IPS-18a (cell line): ENCODE measurements around the gene TPP2.

Experiments used
- H3K27ac ChIP-seq: one replicate; pipeline ENCODE4 v1.5.1; 2013; ENCODE audit warnings: low read length
- H3K27me3 ChIP-seq: one replicate; pipeline ENCODE4 v1.6.1; 2013; ENCODE audit warnings: mild to moderate bottlenecking, low read length; ENCODE audit not compliant: control insufficient read depth, insufficient read depth
- H3K36me3 ChIP-seq: one replicate; pipeline ENCODE4 v1.6.1; 2013; ENCODE audit warnings: low read depth, low read length; ENCODE audit not compliant: control insufficient read depth
- H3K4me1 ChIP-seq: one replicate; pipeline ENCODE4 v1.6.1; 2013; ENCODE audit warnings: low read depth, low read length; ENCODE audit not compliant: control insufficient read depth
- H3K4me3 ChIP-seq: one replicate; pipeline ENCODE4 v1.5.1; 2013; ENCODE audit warnings: low read length
- H3K9ac ChIP-seq: one replicate; pipeline ENCODE4 v1.6.1; 2013; ENCODE audit warnings: mild to moderate bottlenecking, low read length, moderate library complexity
- H3K9me3 ChIP-seq: one replicate; pipeline ENCODE4 v1.6.1; 2013; ENCODE audit warnings: low read depth, low read length; ENCODE audit not compliant: control insufficient read depth

The TPP2 gene

GRCh38 chr13:102596147-102597028 lies at the start of gene TPP2:
TSS of gene TPP2 (plus strand) at chr13:102596986. CDS start at chr13:102597039, 53 bp downstream.
- Histone ChIP-seq H3K4me1 (peaks cover 7% of the 10 kb centered on the region), H3K4me3 (peak within 1 kb of the TSS; percentile 87), H3K36me3 (no peaks in the 10 kb centered on the region), H3K9ac (peak within 1 kb of the TSS; percentile 87), H3K27ac (peak within 1 kb of the TSS; percentile 81), H3K27me3 (no peaks in the 10 kb centered on the region), H3K9me3 (no peaks in the 10 kb centered on the region)

GRCh38 chr13:102548811-102549210 lies 48.0 kb upstream of the TPP2 start:
- Histone ChIP-seq H3K9ac (no peak overlapping the region), H3K27me3 (no peaks in the 10 kb centered on the region), H3K4me3 (no peak overlapping the region), H3K9me3 (no peaks in the 10 kb centered on the region), H3K27ac (no peak overlapping the region), H3K4me1 (no peaks in the 10 kb centered on the region), H3K36me3 (no peaks in the 10 kb centered on the region)

GRCh38 chr13:102550507-102550906 lies 46.3 kb upstream of the TPP2 start:
- H3K9ac ChIP-seq: no peak overlapping the region
- H3K27ac ChIP-seq: no peak overlapping the region
- H3K4me3 ChIP-seq: no peak overlapping the region

GRCh38 chr13:102555914-102556553 lies 40.8 kb upstream of the TPP2 start:
- H3K4me1 ChIP-seq: no peaks in the 10 kb centered on the region
- no peaks in the 10 kb centered on the region for H3K36me3 ChIP-seq
- no peaks in the 10 kb centered on the region for H3K9me3 ChIP-seq
- no peak overlapping the region for H3K9ac ChIP-seq
- H3K4me3 ChIP-seq: no peak overlapping the region
- H3K27me3 ChIP-seq: no peaks in the 10 kb centered on the region
- H3K27ac ChIP-seq: no peak overlapping the region

More at GRCh38 chr13:102550507-102550906, 46.3 kb upstream of the TPP2 start:
- Histone ChIP-seq H3K36me3 (no peaks in the 10 kb centered on the region), H3K9me3 (no peaks in the 10 kb centered on the region), H3K27me3 (no peaks in the 10 kb centered on the region), H3K4me1 (no peaks in the 10 kb centered on the region)

DNA sequence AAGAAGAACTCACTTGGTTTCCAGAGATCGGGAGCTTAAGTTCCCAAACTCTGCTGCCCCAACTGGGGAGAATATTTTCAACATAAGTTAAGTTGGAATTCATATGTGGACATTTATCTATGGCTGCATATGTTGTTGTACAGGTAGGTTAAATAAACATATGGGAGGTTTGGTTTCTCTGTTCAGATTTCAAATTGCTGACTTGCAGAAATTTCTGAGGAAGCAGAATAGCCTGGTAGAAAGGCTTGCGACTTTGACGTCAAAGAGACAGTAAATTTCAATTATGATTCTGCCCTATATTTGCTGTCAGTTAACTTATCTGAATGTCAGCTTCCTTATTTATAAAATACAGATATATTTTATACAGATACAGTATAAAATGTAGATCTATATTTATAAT lies 40.0 kb upstream of the TPP2 start:
- no peaks in the 10 kb centered on the region for H3K27me3 ChIP-seq
- no peaks in the 10 kb centered on the region for H3K36me3 ChIP-seq
- H3K27ac ChIP-seq: no peak overlapping the region
- H3K4me1 ChIP-seq: no peaks in the 10 kb centered on the region
- H3K9ac ChIP-seq: no peak overlapping the region
- no peaks in the 10 kb centered on the region for H3K9me3 ChIP-seq
- H3K4me3 ChIP-seq: no peak overlapping the region

DNA sequence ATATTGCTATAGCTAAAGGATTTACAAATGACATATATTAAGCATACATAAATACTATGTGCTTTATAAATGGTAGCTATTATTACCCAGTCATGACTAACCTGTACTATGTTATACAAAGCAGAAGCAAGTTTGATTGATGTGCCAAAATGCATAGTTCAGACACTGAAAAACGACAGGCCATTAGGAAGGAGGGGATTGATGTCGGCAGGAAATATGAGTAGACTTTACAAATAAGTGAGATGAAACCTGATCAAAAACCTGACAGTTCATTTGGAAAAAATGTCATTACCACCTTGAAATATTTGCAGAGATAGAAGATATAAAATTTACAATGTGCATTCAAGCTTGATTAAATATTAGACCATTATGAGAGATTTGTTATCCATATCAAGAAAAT lies 38.8 kb upstream of the TPP2 start:
- H3K9ac ChIP-seq: no peak overlapping the region

DNA sequence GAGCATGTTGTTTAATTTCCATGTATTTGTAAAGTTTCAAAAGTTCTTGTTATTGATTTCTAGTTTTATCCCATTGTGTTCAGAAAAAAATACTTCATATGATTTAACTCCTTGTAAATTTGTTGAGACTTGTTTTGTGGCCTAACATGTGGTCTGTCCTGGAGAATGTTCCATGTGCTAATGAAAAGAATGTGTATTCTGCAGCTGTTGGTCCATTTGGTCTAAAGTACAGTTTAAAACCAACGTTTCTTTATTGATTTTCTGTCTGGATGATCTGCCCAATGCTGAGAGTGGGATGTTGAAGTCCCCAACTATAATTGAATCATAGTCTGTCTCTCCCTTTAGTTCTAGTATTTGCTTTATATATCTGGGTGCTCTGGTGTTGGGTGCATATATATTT lies 34.9 kb upstream of the TPP2 start:
- H3K27ac ChIP-seq: no peak overlapping the region
- no peak overlapping the region for H3K9ac ChIP-seq
- no peaks in the 10 kb centered on the region for H3K4me1 ChIP-seq
- H3K9me3 ChIP-seq: no peaks in the 10 kb centered on the region
- H3K4me3 ChIP-seq: no peak overlapping the region
- no peaks in the 10 kb centered on the region for H3K27me3 ChIP-seq
- no peaks in the 10 kb centered on the region for H3K36me3 ChIP-seq

More for the DNA sequence above, 38.8 kb upstream of the TPP2 start:
- H3K27ac ChIP-seq: no peak overlapping the region
- H3K4me1 ChIP-seq: no peaks in the 10 kb centered on the region
- H3K27me3 ChIP-seq: no peaks in the 10 kb centered on the region
- no peaks in the 10 kb centered on the region for H3K36me3 ChIP-seq
- no peaks in the 10 kb centered on the region for H3K9me3 ChIP-seq
- no peak overlapping the region for H3K4me3 ChIP-seq

DNA sequence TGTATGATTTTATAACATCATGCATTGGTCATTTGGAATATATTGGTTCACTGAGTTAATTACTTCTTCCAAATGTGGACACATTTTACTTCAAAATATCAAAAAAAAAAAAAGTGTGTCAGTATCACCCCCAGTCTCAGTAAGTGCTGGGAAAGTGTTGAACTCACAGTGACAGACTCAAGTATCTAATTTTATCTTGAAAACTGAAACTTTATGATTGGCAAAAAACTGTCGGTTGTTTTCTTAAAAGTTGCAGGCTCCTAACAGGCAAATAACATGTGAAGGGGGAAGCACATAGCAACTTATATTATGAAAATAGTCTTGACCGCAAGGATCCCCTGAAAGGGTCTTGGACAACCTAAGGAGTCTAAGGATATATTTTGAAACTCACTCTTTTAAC lies 33.5 kb upstream of the TPP2 start:
- no peaks in the 10 kb centered on the region for H3K4me1 ChIP-seq
- H3K4me3 ChIP-seq: no peak overlapping the region
- no peaks in the 10 kb centered on the region for H3K36me3 ChIP-seq
- H3K9ac ChIP-seq: no peak overlapping the region
- no peaks in the 10 kb centered on the region for H3K9me3 ChIP-seq
- no peak overlapping the region for H3K27ac ChIP-seq
- no peaks in the 10 kb centered on the region for H3K27me3 ChIP-seq

GRCh38 chr13:102564564-102564963 lies 32.2 kb upstream of the TPP2 start:
- H3K4me1 ChIP-seq: no peaks in the 10 kb centered on the region
- no peaks in the 10 kb centered on the region for H3K9me3 ChIP-seq
- no peak overlapping the region for H3K27ac ChIP-seq
- H3K4me3 ChIP-seq: no peak overlapping the region
- H3K27me3 ChIP-seq: no peaks in the 10 kb centered on the region
- no peak overlapping the region for H3K9ac ChIP-seq
- no peaks in the 10 kb centered on the region for H3K36me3 ChIP-seq

DNA sequence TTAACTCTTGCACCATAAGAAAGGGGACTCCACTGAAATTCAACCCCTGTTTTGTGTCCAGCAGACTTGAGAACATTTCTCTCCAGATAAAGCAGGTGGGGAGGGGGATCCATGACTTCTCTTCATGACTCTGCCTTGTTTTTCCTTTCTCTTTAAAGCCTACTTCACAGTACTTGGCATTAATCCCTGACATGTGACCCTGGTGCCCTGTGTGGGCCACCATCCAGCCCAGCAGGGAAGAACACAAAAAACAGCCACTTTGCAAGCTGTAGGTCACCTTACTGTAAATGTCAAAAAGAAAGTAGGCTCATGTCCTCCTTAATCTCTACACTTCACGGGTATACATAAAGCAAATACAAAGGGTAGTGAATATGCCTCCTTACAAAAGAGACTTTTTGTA lies 30.3 kb upstream of the TPP2 start:
- H3K9me3 ChIP-seq: no peaks in the 10 kb centered on the region
- H3K27ac ChIP-seq: no peak overlapping the region
- no peaks in the 10 kb centered on the region for H3K27me3 ChIP-seq
- H3K4me1 ChIP-seq: no peaks in the 10 kb centered on the region
- no peaks in the 10 kb centered on the region for H3K36me3 ChIP-seq
- no peak overlapping the region for H3K9ac ChIP-seq
- H3K4me3 ChIP-seq: no peak overlapping the region

- no peaks in the 10 kb centered on the region for H3K9me3 ChIP-seq
- H3K27me3 ChIP-seq: no peaks in the 10 kb centered on the region
Observed at GRCh38 chr13:102567857-102568256, 28.9 kb upstream of the TPP2 start.

GRCh38 chr13:102569488-102569887 lies 27.3 kb upstream of the TPP2 start:
- Histone ChIP-seq H3K9ac (no peak overlapping the region), H3K4me3 (no peak overlapping the region), H3K9me3 (no peaks in the 10 kb centered on the region), H3K4me1 (no peaks in the 10 kb centered on the region), H3K27ac (no peak overlapping the region), H3K36me3 (no peaks in the 10 kb centered on the region), H3K27me3 (no peaks in the 10 kb centered on the region)

More at GRCh38 chr13:102567857-102568256, 28.9 kb upstream of the TPP2 start:
- no peak overlapping the region for H3K9ac ChIP-seq
- H3K4me1 ChIP-seq: no peaks in the 10 kb centered on the region
- no peak overlapping the region for H3K4me3 ChIP-seq
- H3K36me3 ChIP-seq: no peaks in the 10 kb centered on the region
- no peak overlapping the region for H3K27ac ChIP-seq
